MM.1S (cell line): ENCODE measurements around the gene LRRC32.

Experiments
- EZH2 ChIP-seq: fragments of 300-600 bp; sonication (generic); optimal IDR thresholded peaks from 2 replicates; pipeline ENCODE3; 2017; ENCODE audit warnings: low read depth, mild to moderate bottlenecking, antibody characterized with exemption, low read length, mixed read lengths
- EZH2phosphoT487 ChIP-seq: fragments of 300-600 bp; sonication (generic); IDR thresholded peaks from 2 replicates; pipeline ENCODE4 v1.6.1; 2018; ENCODE audit warnings: antibody characterized with exemption, low read length
- TF ChIP-seq, protein P1 (sequence below): fragments of 300-600 bp; sonication (generic); IDR thresholded peaks from 2 replicates; pipeline ENCODE4 v1.5.1; 2016; ENCODE audit warnings: antibody characterized with exemption, low read length, mixed read lengths

DNA sequence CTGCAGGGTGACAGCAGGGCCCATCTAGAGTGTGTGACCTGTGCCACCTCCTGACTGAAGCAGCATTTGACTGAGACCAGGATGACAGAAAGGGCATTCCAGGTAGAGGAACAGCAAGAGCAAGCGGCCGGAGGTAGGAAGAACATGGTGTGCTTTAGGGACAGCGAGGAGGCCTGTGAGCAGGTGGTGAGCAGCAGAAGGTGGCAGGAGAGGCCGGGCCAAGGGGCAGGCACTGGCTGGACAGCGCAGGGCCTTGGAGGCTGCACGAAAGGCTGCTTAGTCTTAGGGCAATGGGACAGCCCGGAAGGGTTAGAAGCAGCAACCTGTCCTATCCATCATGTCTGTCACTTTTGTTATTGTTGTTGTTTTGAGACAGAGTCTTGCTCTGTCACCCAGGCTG lies 17.6 kb upstream of the LRRC32 start:
- TF ChIP-seq, protein P1, sequence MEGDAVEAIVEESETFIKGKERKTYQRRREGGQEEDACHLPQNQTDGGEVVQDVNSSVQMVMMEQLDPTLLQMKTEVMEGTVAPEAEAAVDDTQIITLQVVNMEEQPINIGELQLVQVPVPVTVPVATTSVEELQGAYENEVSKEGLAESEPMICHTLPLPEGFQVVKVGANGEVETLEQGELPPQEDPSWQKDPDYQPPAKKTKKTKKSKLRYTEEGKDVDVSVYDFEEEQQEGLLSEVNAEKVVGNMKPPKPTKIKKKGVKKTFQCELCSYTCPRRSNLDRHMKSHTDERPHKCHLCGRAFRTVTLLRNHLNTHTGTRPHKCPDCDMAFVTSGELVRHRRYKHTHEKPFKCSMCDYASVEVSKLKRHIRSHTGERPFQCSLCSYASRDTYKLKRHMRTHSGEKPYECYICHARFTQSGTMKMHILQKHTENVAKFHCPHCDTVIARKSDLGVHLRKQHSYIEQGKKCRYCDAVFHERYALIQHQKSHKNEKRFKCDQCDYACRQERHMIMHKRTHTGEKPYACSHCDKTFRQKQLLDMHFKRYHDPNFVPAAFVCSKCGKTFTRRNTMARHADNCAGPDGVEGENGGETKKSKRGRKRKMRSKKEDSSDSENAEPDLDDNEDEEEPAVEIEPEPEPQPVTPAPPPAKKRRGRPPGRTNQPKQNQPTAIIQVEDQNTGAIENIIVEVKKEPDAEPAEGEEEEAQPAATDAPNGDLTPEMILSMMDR: no peak
- no peak for TF ChIP-seq EZH2
- TF ChIP-seq EZH2phosphoT487: no peak
